Measurements from ENCODE around the gene SMARCA1. TPM values are rescaled to one million over a fixed set of nuclear protein-coding genes. Genes with fewer than 3 reads are reported as not detected.

SMARCA1 gene
- total RNA-seq, 1 donor from 2014 or later: 116 TPM

DNA sequence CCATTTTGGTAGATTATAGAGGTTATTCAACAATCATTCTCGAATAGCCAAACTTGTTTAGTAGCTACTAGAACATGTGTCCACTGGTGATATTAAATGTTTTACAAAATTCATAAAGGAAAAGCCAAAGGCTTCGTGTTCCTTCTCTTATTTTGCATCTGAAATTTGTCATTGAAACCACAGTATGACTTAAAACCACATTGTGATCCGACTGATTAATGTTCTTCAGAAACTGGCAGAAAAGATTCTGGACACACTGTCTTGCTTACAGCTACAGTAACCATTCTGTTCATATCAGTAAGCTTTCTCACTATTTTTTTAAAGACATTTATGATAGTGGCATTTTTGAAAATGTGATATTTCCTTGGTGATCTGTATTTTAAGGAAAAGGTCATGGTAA, 2.6 kb upstream of the SMARCA1 start:
- H3K27ac Mint-ChIP-seq: no peak overlapping the region
- peaks cover 6% of the 10 kb centered on the region for H3K4me1 Mint-ChIP-seq
- no peaks in the 10 kb centered on the region for H3K27me3 Mint-ChIP-seq (ENCODE audit: low read depth)
- TF ChIP-seq, protein P1, sequence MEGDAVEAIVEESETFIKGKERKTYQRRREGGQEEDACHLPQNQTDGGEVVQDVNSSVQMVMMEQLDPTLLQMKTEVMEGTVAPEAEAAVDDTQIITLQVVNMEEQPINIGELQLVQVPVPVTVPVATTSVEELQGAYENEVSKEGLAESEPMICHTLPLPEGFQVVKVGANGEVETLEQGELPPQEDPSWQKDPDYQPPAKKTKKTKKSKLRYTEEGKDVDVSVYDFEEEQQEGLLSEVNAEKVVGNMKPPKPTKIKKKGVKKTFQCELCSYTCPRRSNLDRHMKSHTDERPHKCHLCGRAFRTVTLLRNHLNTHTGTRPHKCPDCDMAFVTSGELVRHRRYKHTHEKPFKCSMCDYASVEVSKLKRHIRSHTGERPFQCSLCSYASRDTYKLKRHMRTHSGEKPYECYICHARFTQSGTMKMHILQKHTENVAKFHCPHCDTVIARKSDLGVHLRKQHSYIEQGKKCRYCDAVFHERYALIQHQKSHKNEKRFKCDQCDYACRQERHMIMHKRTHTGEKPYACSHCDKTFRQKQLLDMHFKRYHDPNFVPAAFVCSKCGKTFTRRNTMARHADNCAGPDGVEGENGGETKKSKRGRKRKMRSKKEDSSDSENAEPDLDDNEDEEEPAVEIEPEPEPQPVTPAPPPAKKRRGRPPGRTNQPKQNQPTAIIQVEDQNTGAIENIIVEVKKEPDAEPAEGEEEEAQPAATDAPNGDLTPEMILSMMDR (IDR thresholded peaks at IDR 0.05; ENCODE audit: unreplicated experiment): no peak
- peaks cover 6% of the 10 kb centered on the region for H3K9me3 Mint-ChIP-seq
- no peak overlapping the region for H3K4me3 Mint-ChIP-seq
- H3K36me3 Mint-ChIP-seq: no peaks in the 10 kb centered on the region
- no peak for DNase-seq (ENCODE audit: low spot score in 2 of 2, unreplicated experiment in 2 of 2)

DNA sequence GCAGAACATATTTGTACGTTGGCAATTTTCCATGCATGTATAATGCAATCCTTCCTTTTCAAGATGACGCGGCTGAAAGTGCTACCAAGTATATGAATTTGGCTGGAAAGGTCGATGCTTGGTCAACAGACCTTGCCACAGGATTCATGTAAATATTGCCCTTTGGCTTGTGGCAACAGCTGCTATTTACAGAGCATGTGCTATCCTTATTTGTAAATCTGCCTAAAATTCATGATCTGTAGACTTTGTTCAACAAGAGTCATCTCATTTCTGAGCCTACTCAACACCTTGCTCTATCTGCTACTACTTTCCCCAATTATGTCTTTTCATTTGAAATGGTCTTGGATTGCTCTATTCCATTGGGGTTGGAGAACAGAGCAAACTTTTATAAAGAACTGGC, 1.9 kb upstream of the SMARCA1 start:
- H3K27ac Mint-ChIP-seq: no peak overlapping the region
- peaks cover 8% of the 10 kb centered on the region for H3K4me1 Mint-ChIP-seq
- no peak overlapping the region for H3K4me3 Mint-ChIP-seq
- no peaks in the 10 kb centered on the region for H3K27me3 Mint-ChIP-seq (ENCODE audit: low read depth)
- TF ChIP-seq, protein P1 (IDR thresholded peaks at IDR 0.05; ENCODE audit: unreplicated experiment): no peak
- no peaks in the 10 kb centered on the region for H3K36me3 Mint-ChIP-seq
- peaks cover 6% of the 10 kb centered on the region for H3K9me3 Mint-ChIP-seq
- no peak for DNase-seq (ENCODE audit: low spot score in 2 of 2, unreplicated experiment in 2 of 2)

DNA sequence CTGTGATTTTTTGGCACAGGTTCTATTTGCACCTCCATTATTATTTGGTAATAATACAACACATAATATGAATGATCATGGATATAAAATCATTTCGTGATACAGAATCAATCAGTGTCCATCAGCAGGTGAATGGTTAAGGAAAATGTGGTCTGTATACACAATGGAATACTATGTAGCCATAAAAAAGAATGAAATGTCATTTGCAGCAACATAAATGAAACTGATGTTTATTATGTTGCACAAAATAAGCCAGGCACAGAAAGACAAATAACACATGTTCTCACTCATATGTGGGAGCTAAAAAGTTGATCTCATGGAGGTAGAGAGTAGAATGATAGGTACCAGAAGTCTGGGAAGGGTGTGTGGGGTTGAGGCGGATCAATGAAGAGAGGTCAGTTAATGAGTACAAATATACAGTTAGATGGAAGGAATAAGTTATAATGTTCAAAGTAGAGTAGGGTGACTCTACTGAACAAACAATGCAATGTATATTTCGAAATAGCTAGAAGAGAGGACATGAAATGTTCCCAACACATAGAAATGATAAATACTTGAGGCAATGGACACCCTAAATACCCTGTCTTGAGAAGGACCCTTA, 1.1 kb upstream of the SMARCA1 start:
- H3K4me3 Mint-ChIP-seq: peak overlapping the region; percentile 80
- peaks cover 6% of the 10 kb centered on the region for H3K9me3 Mint-ChIP-seq
- TF ChIP-seq, protein P1 (IDR thresholded peaks at IDR 0.05; ENCODE audit: unreplicated experiment): no peak
- H3K4me1 Mint-ChIP-seq: peaks cover 15% of the 10 kb centered on the region
- H3K27ac Mint-ChIP-seq: no peak overlapping the region
- H3K27me3 Mint-ChIP-seq (ENCODE audit: low read depth): no peaks in the 10 kb centered on the region
- H3K36me3 Mint-ChIP-seq: no peaks in the 10 kb centered on the region
- DNase-seq (ENCODE audit: low spot score in 2 of 2, unreplicated experiment in 2 of 2): no peak

DNA sequence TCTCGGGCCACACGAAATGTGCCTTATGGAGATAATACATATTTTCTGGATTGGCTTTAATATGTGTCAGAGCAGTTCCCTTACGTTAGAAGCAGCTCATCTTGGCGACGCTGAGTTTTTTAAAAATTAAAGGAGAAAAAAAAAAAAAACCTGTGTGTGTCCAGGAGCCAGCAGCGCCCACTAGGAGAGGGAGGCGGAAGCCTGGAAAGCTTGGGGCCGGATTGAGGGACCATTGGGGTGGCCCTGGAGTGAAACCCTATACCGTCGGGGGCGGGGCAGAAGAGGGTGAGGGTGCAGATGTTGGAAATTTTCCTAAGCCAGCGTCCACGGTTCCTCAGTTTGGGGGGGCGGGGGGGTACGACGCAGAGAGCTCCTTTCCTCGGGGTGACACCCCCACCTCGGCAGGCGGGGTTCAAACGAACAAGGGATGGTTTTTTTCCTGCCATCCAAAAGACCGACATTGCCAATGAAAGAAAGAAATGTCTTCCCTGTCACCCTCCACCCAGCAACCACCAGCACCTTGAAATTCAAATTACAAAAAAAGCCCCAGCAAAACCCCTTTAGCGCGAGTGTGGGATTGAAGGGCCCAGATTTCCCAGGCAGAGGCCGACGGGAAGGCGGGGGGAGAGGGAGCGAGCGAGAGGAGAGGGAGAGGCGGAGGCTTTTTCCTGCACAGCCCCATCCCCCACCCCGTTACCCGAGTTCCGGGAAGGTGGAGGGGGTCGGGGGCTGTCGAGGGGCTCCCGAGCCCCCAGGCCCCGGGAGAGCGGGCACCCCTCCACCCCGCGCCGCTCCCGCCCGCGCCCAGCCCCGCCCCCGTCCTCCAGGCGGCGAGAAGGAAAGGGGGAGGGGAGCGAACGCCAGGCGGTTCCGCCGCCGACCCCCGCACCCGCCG, 859 bp downstream of the SMARCA1 start:
- H3K36me3 Mint-ChIP-seq: no peaks in the 10 kb centered on the region
- peak; percentile 51 to 81 for DNase-seq (ENCODE audit: low spot score in 2 of 2, unreplicated experiment in 2 of 2)
- H3K4me3 Mint-ChIP-seq: peak overlapping the region; percentile 89
- TF ChIP-seq, protein P1 (IDR thresholded peaks at IDR 0.05; ENCODE audit: unreplicated experiment): no peak
- H3K27ac Mint-ChIP-seq: peak overlapping the region; percentile 95
- peaks cover 24% of the 10 kb centered on the region for H3K4me1 Mint-ChIP-seq
- peaks cover 6% of the 10 kb centered on the region for H3K9me3 Mint-ChIP-seq
- no peaks in the 10 kb centered on the region for H3K27me3 Mint-ChIP-seq (ENCODE audit: low read depth)

DNA sequence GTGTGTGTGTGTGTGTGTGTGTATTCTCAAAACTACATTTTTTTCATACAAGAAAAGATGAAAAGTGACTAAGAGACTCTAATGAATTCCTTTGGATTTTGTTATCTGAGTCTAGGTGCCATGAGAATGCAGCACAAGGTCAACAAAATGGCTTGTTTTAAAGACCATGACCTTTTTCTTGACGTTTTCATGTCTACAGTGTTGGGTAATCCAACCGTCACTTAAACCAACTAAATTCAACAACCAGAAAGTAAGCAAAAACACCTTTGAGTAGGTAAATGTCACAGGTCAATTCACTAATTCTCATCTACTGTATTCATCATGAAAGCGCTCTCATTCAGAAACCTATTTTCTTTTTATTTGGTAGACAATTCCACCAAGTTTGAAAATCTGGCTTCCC, 3.1 kb downstream of the SMARCA1 start:
- H3K27ac Mint-ChIP-seq: peak overlapping the region; percentile 76
- peaks cover 6% of the 10 kb centered on the region for H3K9me3 Mint-ChIP-seq
- peak overlapping the region; percentile 41 for H3K4me3 Mint-ChIP-seq
- H3K27me3 Mint-ChIP-seq (ENCODE audit: low read depth): no peaks in the 10 kb centered on the region
- no peak for DNase-seq (ENCODE audit: low spot score in 2 of 2, unreplicated experiment in 2 of 2)
- TF ChIP-seq, protein P1 (IDR thresholded peaks at IDR 0.05; ENCODE audit: unreplicated experiment): no peak
- peaks cover 29% of the 10 kb centered on the region for H3K4me1 Mint-ChIP-seq
- H3K36me3 Mint-ChIP-seq: peaks cover 3% of the 10 kb centered on the region
